K562 (cell line): ENCODE measurements around the gene TRAF3IP1. TPM values are rescaled to one million over a fixed set of nuclear protein-coding genes. Genes with fewer than 3 reads are reported as not detected.

Source experiments
- ATAC-seq: fragments of 200-7000 bp; cut with Tn5 transposase; 3 replicates; pipeline ENCODE4 v1.9.1; 2020; ENCODE audit warnings: moderate library complexity
- BruUV-seq: library from RNA; stranded (reverse); fragments of 400-500 nt; replicated peaks from 2 replicates; lab custom pipeline; 2021; lab: Mats Ljungman, UMichigan
- CTCF ChIA-PET: fragments of 300-600 bp; formaldehyde crosslinking; extraction: SDS; loops from one replicate; lab custom pipeline; 2021; ENCODE audit warnings: low intra/inter-chr PET ratio; lab: Yijun Ruan, JAX
- POLR2A ChIA-PET: fragments of 300-600, 350-650 bp; sonication (Branson Sonifier 250); formaldehyde crosslinking; extraction: SDS; loops from one replicate; lab custom pipeline; 2021; ENCODE audit warnings: antibody characterized with exemption, inconsistent platforms; lab: Yijun Ruan, JAX
- DNase-seq, 4 experiments: peaks; one replicate each; pipeline versions ENCODE4 v3.0.0 to v3.0.0-alpha.2; 2011 to 2018; ENCODE audit warnings: low spot score in 3 of 4, mixed read lengths in 3 of 4; ENCODE audit errors: extremely low read depth in 1 of 4
- FAIRE-seq: peaks from 2 replicates; lab custom pipeline; 2011; peaks lifted over from hg19 to GRCh38; lab: Jason Lieb, UNC
- H2AFZ ChIP-seq: 2 replicates; pipeline ENCODE4 v1.6.0; 2011; ENCODE audit warnings: low read depth, low read length, control low read depth, inconsistent platforms
- H3K27ac ChIP-seq: fragments of 200-600 bp; 3 replicates; pipeline ENCODE4 v1.8.0; 2011; ENCODE audit warnings: low read depth, mild to moderate bottlenecking, control low read depth, inconsistent platforms, low read length, moderate library complexity, mixed read lengths; ENCODE audit errors: extremely low read depth
- H3K27me3 ChIP-seq, 2 experiments: fragments of 300-600 bp in 1 of 2; 2 replicates in 1 of 2; 3 replicates in 1 of 2; pipeline versions ENCODE4 v1.6.0 to v1.8.0; 2011; ENCODE audit warnings: inconsistent platforms in 2 of 2, low read length in 2 of 2, mild to moderate bottlenecking in 1 of 2, mixed read lengths in 1 of 2, moderate library complexity in 1 of 2; ENCODE audit not compliant: control insufficient read depth in 2 of 2, insufficient read depth in 2 of 2
- H3K36me3 ChIP-seq: fragments of 300-600 bp; 3 replicates; pipeline ENCODE4 v1.8.0; 2011; ENCODE audit warnings: mild to moderate bottlenecking, low read length, inconsistent platforms; ENCODE audit not compliant: control insufficient read depth, insufficient read depth
- H3K4me1 ChIP-seq, 2 experiments: fragments of 200-600 bp in 1 of 2; replicated peaks in 1 of 2; 2 replicates in 1 of 2; 3 replicates in 1 of 2; pipeline versions ENCODE4 v1.5.1 to v1.8.0; 2011; ENCODE audit warnings: inconsistent platforms in 2 of 2, low read length in 2 of 2, mild to moderate bottlenecking in 1 of 2, mixed read lengths in 1 of 2, moderate library complexity in 1 of 2; ENCODE audit not compliant: control insufficient read depth in 2 of 2, insufficient read depth in 2 of 2
- H3K4me2 ChIP-seq: 2 replicates; pipeline ENCODE4 v1.6.1; 2011; ENCODE audit warnings: low read length, control low read depth, inconsistent platforms, mixed read lengths; ENCODE audit not compliant: insufficient read depth
- H3K4me3 ChIP-seq: fragments of 200-600 bp; sonication (generic), shearing (Covaris generic); 2 replicates; pipeline ENCODE4 v1.5.1; 2016; ENCODE audit warnings: control low read depth, inconsistent platforms
- H3K79me2 ChIP-seq: fragments of 200-600 bp; 3 replicates; pipeline ENCODE4 v1.8.0; 2011; ENCODE audit warnings: low read length, inconsistent platforms; ENCODE audit not compliant: control insufficient read depth, insufficient read depth
- H3K9ac ChIP-seq, 2 experiments: 2 replicates each; pipeline versions ENCODE4 v1.6.0 to v1.6.1; 2011; ENCODE audit warnings: low read depth in 2 of 2, low read length in 2 of 2, control low read depth in 1 of 2, inconsistent platforms in 1 of 2, mild to moderate bottlenecking in 1 of 2, mixed read lengths in 1 of 2; ENCODE audit not compliant: insufficient read depth in 1 of 2
- H3K9me1 ChIP-seq: one replicate; pipeline ENCODE4 v1.6.0; 2011; ENCODE audit warnings: inconsistent platforms, mild to moderate bottlenecking, low read length, moderate library complexity; ENCODE audit not compliant: control insufficient read depth, insufficient read depth
- H3K9me3 ChIP-seq: replicated peaks from 2 replicates; pipeline ENCODE4 v1.5.1; 2011; ENCODE audit warnings: low read depth, low read length, inconsistent platforms; ENCODE audit not compliant: control insufficient read depth, insufficient read depth
- H4K20me1 ChIP-seq: replicated peaks from 2 replicates; pipeline ENCODE4 v1.6.1; 2011; ENCODE audit warnings: low read length, inconsistent platforms, mixed read lengths; ENCODE audit not compliant: control insufficient read depth, insufficient read depth
- ATF1 ChIP-seq, 2 experiments: fragments of 450-650 bp in 1 of 2; IDR thresholded peaks; 2 replicates each; pipeline ENCODE4 v1.6.1; 2016; ENCODE audit warnings: missing compliant biosample characterization in 1 of 2, missing genetic modification characterization in 1 of 2
- CREB3 ChIP-seq: fragments of 450-650 bp; conservative IDR thresholded peaks from 2 replicates; pipeline ENCODE4 v1.6.1; 2016; ENCODE audit warnings: missing genetic modification characterization, low read depth, mild to moderate bottlenecking, missing compliant biosample characterization, moderate library complexity
- FOXJ3 ChIP-seq: sonication (generic); formaldehyde crosslinking; IDR thresholded peaks from 2 replicates; pipeline ENCODE4 v1.4.0; 2020; ENCODE audit warnings: mild to moderate bottlenecking, missing genetic modification reagents
- FOXM1 ChIP-seq, 2 experiments: fragments of 450-650 bp in 1 of 2; sonication (generic) in 1 of 2; formaldehyde crosslinking in 1 of 2; IDR thresholded peaks; 2 replicates each; pipeline versions ENCODE4 v1.6.1 to v1.9.0; 2017 to 2022; ENCODE audit warnings: low read depth in 2 of 2, mild to moderate bottlenecking in 2 of 2, missing genetic modification reagents in 1 of 2, moderate library complexity in 1 of 2
- MBD2 ChIP-seq: sonication (generic); IDR thresholded peaks from 2 replicates; pipeline ENCODE4 v1.6.1; 2016; ENCODE audit warnings: low read depth, borderline replicate concordance
- NR1H2 ChIP-seq: sonication (generic); formaldehyde crosslinking; IDR thresholded peaks from 2 replicates; pipeline ENCODE4 v1.4.0; 2020; ENCODE audit warnings: mild to moderate bottlenecking, missing genetic modification reagents
- SAP30 ChIP-seq: fragments of 200-600 bp; sonication (generic); IDR thresholded peaks from 2 replicates; pipeline ENCODE4 v1.6.1; 2012; ENCODE audit warnings: borderline replicate concordance, low read depth, mild to moderate bottlenecking, moderate library complexity, low read length, control low read depth, inconsistent platforms; ENCODE audit not compliant: insufficient read depth, poor library complexity, severe bottlenecking
- SNAPC5 ChIP-seq: fragments of 250-450 bp; sonication (Bioruptor Pico); IDR thresholded peaks from 2 replicates; pipeline ENCODE4 v1.8.0; 2021; ENCODE audit warnings: moderate library complexity, mild to moderate bottlenecking, inconsistent platforms
- TCF7 ChIP-seq: sonication (generic); IDR thresholded peaks from 2 replicates; pipeline ENCODE4 v1.6.1; 2016; ENCODE audit warnings: antibody characterized with exemption, borderline replicate concordance
- TRIM25 ChIP-seq: fragments of 450-650 bp; IDR thresholded peaks from 2 replicates; pipeline ENCODE4 v1.7.0; 2016; ENCODE audit warnings: borderline replicate concordance
- ZNF253 ChIP-seq: fragments of 250-450 bp; sonication (Bioruptor Pico); conservative IDR thresholded peaks from 2 replicates; pipeline ENCODE4 v1.6.1; 2021; ENCODE audit warnings: mild to moderate bottlenecking
- ZNF274 ChIP-seq: IDR thresholded peaks from 2 replicates; pipeline ENCODE4 v1.6.1; 2011; ENCODE audit warnings: low read depth, mild to moderate bottlenecking, low read length, moderate library complexity, borderline replicate concordance
- WGBS: fragments of 100-300 bp; shearing (Covaris generic); methylation state at CpG from one replicate; pipeline ENCODE4 v1.1.6; 2016; ENCODE audit warnings: low coverage, mixed read lengths; ENCODE audit not compliant: insufficient coverage; ENCODE audit errors: missing lambda C conversion rate; 5-methylcytosine and 5-hydroxymethylcytosine counted together
- in situ Hi-C: fragments of 300-500 bp; cut with MboI; formaldehyde crosslinking; loops from 4 replicates; pipeline ENCODE4 v1.15.0; 2018; ENCODE audit warnings: inconsistent platforms, mixed read lengths
- intact Hi-C: fragments of 100-400 bp; cut with micrococcal nuclease; formaldehyde crosslinking; loops from 2 replicates; pipeline ENCODE4 v1.14.2; 2022
- polyA plus RNA-seq, 8 experiments: library from polyadenylated mRNA; depleted of rRNA in 4 of 8; stranded (reverse) in 5 of 8; unstranded in 3 of 8; fragments of >200 nt; fragmentation: Nextera tagmentation in 2 of 8; fragmentation: Illumina TruSeq in 1 of 8; extraction: Ambion mirVana in 2 of 8; extraction: Trizol in 1 of 8; gene quantifications; 2 replicates each; pipeline versions ENCODE4 v1.2.1 to v1.2.3, GENCODE V29; 2011 to 2014; ENCODE audit warnings: inconsistent platforms in 1 of 8, missing spikeins in 1 of 8
- total RNA-seq, 7 experiments: library from RNA; depleted of rRNA in 6 of 7; stranded (reverse); fragments of >200 nt in 6 of 7; fragmentation: Illumina TruSeq in 2 of 7; extraction: Trizol in 2 of 7; gene quantifications; 2 replicates each; pipeline versions ENCODE4 v1.2.1 to v1.2.3, GENCODE V29; 2011 to 2021; ENCODE audit warnings: low replicate concordance in 1 of 7
- TF ChIP-seq, protein P1 (sequence below): fragments of 200-400 bp; formaldehyde crosslinking; IDR thresholded peaks from 2 replicates; pipeline ENCODE4 v1.6.1; 2017; ENCODE audit warnings: mild to moderate bottlenecking, low read depth, low read length, moderate library complexity
- TF ChIP-seq, protein P2 (sequence below): fragments of 450-650 bp; IDR thresholded peaks from 2 replicates; pipeline ENCODE4 v1.6.1; 2016; ENCODE audit warnings: mild to moderate bottlenecking

Gene TRAF3IP1
- total and polyA plus RNA-seq, 9 of the 15 experiments (the other 6 are each of a cell fraction or from before 2014, with no cell fraction given): 1.3 to 7.4 (median 3.4) TPM

- WGBS: 70% methylated on average over 9 of the region's 9 CpGs
- POLR2A ChIA-PET: no interaction called here
- Histone ChIP-seq H3K4me1 (peaks cover 0 to 14% of the 10 kb centered on the region in 2 experiments; a peak in 2 of 5 replicates), H4K20me1 (no peaks in the 10 kb centered on the region; the same call in 1 of the 2 replicates), H3K4me2 (no peak overlapping the region), H3K79me2 (no peaks in the 10 kb centered on the region), H3K9me3 (no peaks in the 10 kb centered on the region), H2AFZ (no peak overlapping the region), H3K27me3 (no peaks in the 10 kb centered on the region), H3K27ac (no peak overlapping the region), H3K4me3 (no peak overlapping the region), H3K9ac (no peak overlapping the region), H3K36me3 (no peaks in the 10 kb centered on the region; the same call in 2 of the 3 replicates), H3K9me1 (no peaks in the 10 kb centered on the region)
- BruUV-seq: no TSS peak
- intact Hi-C loops: no loop called here
- ATAC-seq (no peak), DNase-seq (no peak), FAIRE-seq (no peak)
- CTCF ChIA-PET: no interaction called here
- in situ Hi-C loops: no loop called here
- TF ChIP-seq ZNF253 (CRISPR knock-in tag): no peak
- no peak for TF ChIP-seq FOXM1 (IDR thresholded peaks at IDR 0.05; ENCODE audit: low read depth)
- TF ChIP-seq FOXM1 (CRISPR knock-in tag; IDR thresholded peaks at IDR 0.05; ENCODE audit: low read depth): no peak
- no peak for TF ChIP-seq NR1H2 (CRISPR knock-in tag)
- no peak for TF ChIP-seq TCF7
- no peak for TF ChIP-seq ATF1 (CRISPR knock-in tag; IDR thresholded peaks at IDR 0.05)
- TF ChIP-seq ATF1 (tag; IDR thresholded peaks at IDR 0.05): no peak
- no peak for TF ChIP-seq TRIM25
- TF ChIP-seq SNAPC5 (CRISPR knock-in tag): no peak
- no peak for TF ChIP-seq FOXJ3
- TF ChIP-seq SAP30: no peak
- no peak for TF ChIP-seq ZNF274
- no peak for TF ChIP-seq MBD2
- TF ChIP-seq, protein P1, sequence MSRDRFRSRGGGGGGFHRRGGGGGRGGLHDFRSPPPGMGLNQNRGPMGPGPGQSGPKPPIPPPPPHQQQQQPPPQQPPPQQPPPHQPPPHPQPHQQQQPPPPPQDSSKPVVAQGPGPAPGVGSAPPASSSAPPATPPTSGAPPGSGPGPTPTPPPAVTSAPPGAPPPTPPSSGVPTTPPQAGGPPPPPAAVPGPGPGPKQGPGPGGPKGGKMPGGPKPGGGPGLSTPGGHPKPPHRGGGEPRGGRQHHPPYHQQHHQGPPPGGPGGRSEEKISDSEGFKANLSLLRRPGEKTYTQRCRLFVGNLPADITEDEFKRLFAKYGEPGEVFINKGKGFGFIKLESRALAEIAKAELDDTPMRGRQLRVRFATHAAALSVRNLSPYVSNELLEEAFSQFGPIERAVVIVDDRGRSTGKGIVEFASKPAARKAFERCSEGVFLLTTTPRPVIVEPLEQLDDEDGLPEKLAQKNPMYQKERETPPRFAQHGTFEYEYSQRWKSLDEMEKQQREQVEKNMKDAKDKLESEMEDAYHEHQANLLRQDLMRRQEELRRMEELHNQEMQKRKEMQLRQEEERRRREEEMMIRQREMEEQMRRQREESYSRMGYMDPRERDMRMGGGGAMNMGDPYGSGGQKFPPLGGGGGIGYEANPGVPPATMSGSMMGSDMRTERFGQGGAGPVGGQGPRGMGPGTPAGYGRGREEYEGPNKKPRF: no peak
- TF ChIP-seq, protein P2, sequence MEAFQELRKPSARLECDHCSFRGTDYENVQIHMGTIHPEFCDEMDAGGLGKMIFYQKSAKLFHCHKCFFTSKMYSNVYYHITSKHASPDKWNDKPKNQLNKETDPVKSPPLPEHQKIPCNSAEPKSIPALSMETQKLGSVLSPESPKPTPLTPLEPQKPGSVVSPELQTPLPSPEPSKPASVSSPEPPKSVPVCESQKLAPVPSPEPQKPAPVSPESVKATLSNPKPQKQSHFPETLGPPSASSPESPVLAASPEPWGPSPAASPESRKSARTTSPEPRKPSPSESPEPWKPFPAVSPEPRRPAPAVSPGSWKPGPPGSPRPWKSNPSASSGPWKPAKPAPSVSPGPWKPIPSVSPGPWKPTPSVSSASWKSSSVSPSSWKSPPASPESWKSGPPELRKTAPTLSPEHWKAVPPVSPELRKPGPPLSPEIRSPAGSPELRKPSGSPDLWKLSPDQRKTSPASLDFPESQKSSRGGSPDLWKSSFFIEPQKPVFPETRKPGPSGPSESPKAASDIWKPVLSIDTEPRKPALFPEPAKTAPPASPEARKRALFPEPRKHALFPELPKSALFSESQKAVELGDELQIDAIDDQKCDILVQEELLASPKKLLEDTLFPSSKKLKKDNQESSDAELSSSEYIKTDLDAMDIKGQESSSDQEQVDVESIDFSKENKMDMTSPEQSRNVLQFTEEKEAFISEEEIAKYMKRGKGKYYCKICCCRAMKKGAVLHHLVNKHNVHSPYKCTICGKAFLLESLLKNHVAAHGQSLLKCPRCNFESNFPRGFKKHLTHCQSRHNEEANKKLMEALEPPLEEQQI: no peak
- no peak for TF ChIP-seq CREB3 (tag)
Measured at GRCh38 chr2:238325694-238326093, 5.4 kb downstream of the TRAF3IP1 start.
